Measurements from ENCODE around the gene NRF1.

Gene NRF1

DNA sequence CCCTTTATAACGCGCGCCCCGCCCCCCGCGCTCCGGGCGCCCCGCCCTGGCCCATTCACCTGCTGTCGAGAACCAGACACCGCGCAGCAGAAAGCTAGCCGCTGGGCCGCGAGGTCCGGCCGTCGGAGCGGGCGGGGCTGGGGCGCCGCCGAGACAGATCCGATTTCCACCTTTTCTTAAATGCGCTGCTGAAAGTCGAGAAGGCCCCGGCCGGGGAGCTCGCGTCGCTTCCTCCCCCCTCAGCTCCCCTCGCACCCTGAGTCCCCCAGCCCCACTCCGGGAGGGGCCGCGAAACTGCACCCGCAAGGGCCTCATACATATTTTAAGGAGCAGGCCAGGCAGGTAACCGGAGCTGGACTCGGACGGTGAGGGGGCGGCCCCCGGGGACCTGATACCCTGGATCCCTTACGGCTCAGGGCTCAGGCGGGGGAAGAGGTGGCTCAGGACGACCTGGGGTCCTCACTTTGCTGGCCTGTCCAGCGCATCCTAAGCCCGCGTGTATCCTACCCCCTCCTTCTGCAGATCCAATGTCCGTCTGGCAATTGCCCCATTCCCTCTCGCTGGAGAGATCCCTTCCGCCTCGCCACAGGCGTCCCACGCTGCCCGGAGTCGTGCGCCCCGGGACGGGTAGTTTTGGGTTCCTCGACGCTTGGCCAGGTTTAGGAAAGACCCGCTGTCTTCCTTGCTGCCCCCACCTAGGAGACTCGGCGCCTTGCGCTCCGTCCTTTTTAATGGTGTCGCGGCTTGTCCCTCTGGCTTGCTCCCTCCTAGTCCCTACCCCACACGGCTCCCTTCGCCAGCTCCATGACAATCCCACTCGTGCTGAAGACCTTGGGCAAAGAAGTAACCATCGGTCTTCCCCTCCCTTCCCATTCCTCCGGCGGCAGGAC lies 170.7 kb downstream of the NRF1 start:
- DNase-seq (ENCODE audit: extremely low spot score) = no peak
- TF ChIP-seq, protein P1, sequence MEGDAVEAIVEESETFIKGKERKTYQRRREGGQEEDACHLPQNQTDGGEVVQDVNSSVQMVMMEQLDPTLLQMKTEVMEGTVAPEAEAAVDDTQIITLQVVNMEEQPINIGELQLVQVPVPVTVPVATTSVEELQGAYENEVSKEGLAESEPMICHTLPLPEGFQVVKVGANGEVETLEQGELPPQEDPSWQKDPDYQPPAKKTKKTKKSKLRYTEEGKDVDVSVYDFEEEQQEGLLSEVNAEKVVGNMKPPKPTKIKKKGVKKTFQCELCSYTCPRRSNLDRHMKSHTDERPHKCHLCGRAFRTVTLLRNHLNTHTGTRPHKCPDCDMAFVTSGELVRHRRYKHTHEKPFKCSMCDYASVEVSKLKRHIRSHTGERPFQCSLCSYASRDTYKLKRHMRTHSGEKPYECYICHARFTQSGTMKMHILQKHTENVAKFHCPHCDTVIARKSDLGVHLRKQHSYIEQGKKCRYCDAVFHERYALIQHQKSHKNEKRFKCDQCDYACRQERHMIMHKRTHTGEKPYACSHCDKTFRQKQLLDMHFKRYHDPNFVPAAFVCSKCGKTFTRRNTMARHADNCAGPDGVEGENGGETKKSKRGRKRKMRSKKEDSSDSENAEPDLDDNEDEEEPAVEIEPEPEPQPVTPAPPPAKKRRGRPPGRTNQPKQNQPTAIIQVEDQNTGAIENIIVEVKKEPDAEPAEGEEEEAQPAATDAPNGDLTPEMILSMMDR (IDR thresholded peaks at IDR 0.05; ENCODE audit: control extremely low read depth, extremely low read depth, low read depth, missing control alignments) = no peak
- ChIA-PET POLR2A (no interaction called here), CTCF (interaction anchor here (1.4 to 1.7 kb wide), 2 partner anchors 11 to 43 kb away, joined by 3 to 5 read pairs; no protein-coding TSS in a partner anchor)

DNA sequence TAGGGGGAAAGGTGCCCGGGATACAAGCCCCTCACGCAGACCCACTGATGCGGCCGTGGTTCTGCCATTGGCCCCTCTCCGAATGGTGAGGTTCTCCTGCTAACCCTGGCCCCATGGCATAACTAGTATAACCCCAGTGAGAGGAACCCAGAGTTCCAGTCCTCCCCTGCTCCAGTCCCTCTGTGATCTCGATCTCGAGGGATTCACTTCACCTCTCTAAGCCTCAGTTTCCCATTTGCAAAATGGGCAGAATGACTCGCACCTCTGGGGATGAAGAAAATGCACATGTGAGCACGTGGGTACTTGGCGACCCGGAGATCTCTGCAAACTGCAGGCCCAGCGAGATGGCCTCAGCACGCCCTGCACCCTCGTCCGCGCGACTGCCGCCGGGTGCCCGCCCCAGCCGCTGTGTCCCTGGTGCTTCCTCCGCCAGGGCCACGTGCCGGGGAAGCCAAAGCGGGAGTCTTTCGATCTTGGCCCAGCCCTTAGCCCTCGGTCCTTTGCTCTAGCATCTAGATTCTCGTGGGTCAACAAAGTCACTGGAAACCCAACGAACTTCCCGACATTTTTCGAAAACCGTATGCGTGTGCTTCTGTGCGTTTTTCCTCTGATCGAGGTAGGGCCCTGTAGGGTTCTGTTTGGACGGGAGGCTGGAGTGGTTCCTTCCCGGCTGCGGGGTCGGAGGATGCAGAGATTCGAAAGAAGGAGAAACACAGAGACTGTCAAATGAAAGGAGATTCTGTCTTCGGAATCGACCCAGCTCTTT lies 171.5 kb downstream of the NRF1 start:
- TF ChIP-seq, protein P1 (IDR thresholded peaks at IDR 0.05; ENCODE audit: control extremely low read depth, extremely low read depth, low read depth, missing control alignments) = no peak
- POLR2A ChIA-PET = no interaction called here
- CTCF ChIA-PET = no interaction called here
- no peak for DNase-seq (ENCODE audit: extremely low spot score)

GRCh38 chr7:129783584-129783919 lies 172.0 kb downstream of the NRF1 start:
- ChIA-PET POLR2A (no interaction called here), CTCF (no interaction called here)
- TF ChIP-seq, protein P1 (IDR thresholded peaks at IDR 0.05; ENCODE audit: control extremely low read depth, extremely low read depth, low read depth, missing control alignments) = no peak
- no peak for DNase-seq (ENCODE audit: extremely low spot score)

- ChIA-PET CTCF (no interaction called here), POLR2A (no interaction called here)
- TF ChIP-seq, protein P1 (IDR thresholded peaks at IDR 0.05; ENCODE audit: control extremely low read depth, extremely low read depth, low read depth, missing control alignments) = no peak
- DNase-seq (ENCODE audit: extremely low spot score) = no peak
These were observed 172.9 kb downstream of the NRF1 start for GRCh38 chr7:129784437-129784782.

DNA sequence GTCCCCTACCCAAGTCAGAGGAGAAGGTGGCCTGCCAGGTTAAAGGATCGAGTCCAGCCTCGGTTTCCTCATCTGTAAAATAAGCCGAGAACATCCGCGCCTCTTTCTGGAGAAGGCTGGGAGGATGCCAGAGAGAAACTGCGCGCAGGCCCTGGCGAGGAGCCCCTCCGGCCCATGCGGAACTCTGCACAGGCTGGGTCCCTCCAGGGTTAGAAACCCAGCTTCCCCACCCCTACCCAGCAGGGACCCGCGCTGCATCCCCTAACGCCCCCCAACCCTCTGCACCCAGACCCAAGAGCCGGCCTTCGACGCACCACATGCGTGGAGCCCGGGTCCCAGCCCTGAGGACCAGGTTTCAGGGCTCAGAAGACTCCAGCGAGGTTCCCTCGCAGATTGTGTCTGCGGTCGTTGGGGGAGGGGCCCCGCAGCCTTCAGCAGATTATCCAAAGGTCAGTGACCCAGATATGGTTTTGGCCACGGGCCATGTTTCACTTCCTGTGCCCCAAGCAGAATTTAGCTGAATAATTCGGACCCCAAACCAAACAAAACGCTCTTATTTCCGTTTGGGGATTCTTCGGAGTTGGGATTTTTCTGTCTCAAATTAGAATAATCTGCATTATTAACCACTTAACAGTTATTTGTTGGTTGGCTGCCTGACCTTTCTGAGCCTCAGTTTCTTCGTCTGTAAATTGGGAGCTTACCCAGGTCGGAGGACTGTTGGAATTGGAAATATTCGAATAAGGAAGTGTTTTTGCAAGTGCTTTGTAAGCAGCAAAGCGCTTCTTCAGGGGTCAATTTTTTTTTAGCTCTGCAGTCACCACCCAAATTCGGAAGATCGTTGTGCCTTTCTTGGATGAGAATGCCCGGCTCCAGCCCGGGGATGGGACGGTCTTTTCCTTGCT lies 173.5 kb downstream of the NRF1 start:
- ChIA-PET CTCF (no interaction called here), POLR2A (no interaction called here)
- no peak for DNase-seq (ENCODE audit: extremely low spot score)
- TF ChIP-seq, protein P1 (IDR thresholded peaks at IDR 0.05; ENCODE audit: control extremely low read depth, extremely low read depth, low read depth, missing control alignments) = no peak
